ENCODE results near the gene ADA. TPM values are rescaled to one million over a fixed set of nuclear protein-coding genes. Genes with fewer than 3 reads are reported as not detected.
A peak's percentile ranks its signal among the peaks of the same experiment; 100 is the strongest.

The ADA gene
- total RNA-seq, 1 experiment from 2014 or later, result 13.0 TPM

- TF ChIP-seq EZH2 (IDR thresholded peaks at IDR 0.05; ENCODE audit: low read length, unreplicated experiment) (no peak), EZH2phosphoT487 (IDR thresholded peaks at IDR 0.05; ENCODE audit: borderline replicate concordance, low read length) (no peak), CTCF (conservative IDR thresholded peaks at IDR 0.05; ENCODE audit: low read depth, low read length) (peak; percentile 98)
- H3K79me2 ChIP-seq (ENCODE audit: low read length), result no peaks in the 10 kb centered on the region
- H3K9me3 ChIP-seq (ENCODE audit: low read length), result no peaks in the 10 kb centered on the region
- peak overlapping the region; percentile 71 for H2AFZ ChIP-seq (ENCODE audit: low read length)
- intact Hi-C loops (cut with micrococcal nuclease), result loop anchor here (1.0 to 2.0 kb wide), 6 partner anchors 37 to 393 kb away; partner anchors contain the start of gene TTPAL
- no peaks in the 10 kb centered on the region for H3K27me3 ChIP-seq (ENCODE audit: low read length)
- H3K36me3 ChIP-seq (ENCODE audit: low read depth, low read length), result no peaks in the 10 kb centered on the region; the same call in 1 of the 2 replicates
- DNase-seq (peak; percentile 94), ATAC-seq (peak; percentile 97)
- H3K9ac ChIP-seq (ENCODE audit: low read length), result peak overlapping the region; percentile 59
- CTCF ChIA-PET, result interaction anchor here (0.6 to 0.7 kb wide), 2 partner anchors 134 to 224 kb away, joined by 4 read pairs; no protein-coding TSS in a partner anchor
- TSS peak; percentile 94 for BruUV-seq (replicated peaks)
- H3K4me2 ChIP-seq (ENCODE audit: low read length), result peak overlapping the region; percentile 49
- H3F3A ChIP-seq (ENCODE audit: low read length, unreplicated experiment), result no peaks in the 10 kb centered on the region
- peak overlapping the region; percentile 65 for H3K27ac ChIP-seq (ENCODE audit: low read length)
- no peak overlapping the region for H3K4me3 ChIP-seq (ENCODE audit: low read length)
- H4K20me1 ChIP-seq (ENCODE audit: low read length), result no peaks in the 10 kb centered on the region
- peaks cover 8% of the 10 kb centered on the region for H3K4me1 ChIP-seq (ENCODE audit: insufficient read depth, low read length)
- POLR2A ChIA-PET (ENCODE audit: unreplicated experiment), result no interaction called here
- no peaks in the 10 kb centered on the region for H3K9me2 ChIP-seq (replicated peaks; ENCODE audit: low read length)
Measured at GRCh38 chr20:44609516-44610312, 41.8 kb downstream of the ADA start.

GRCh38 chr20:44609006-44609515 is 42.4 kb downstream of the ADA start:
- ChIA-PET CTCF (interaction anchor here (0.6 kb wide), 1 partner anchor 224 kb away, joined by 4 read pairs; no protein-coding TSS in a partner anchor), POLR2A (ENCODE audit: unreplicated experiment) (no interaction called here)
- ATAC-seq (peak; percentile 3; the same call in 1 of the 2 replicates), DNase-seq (no peak)
- H3K9ac ChIP-seq (ENCODE audit: low read length), result peak overlapping the region; percentile 59
- intact Hi-C loops (cut with micrococcal nuclease), result no loop called here
- BruUV-seq (replicated peaks), result no TSS peak
- H3F3A ChIP-seq (ENCODE audit: low read length, unreplicated experiment), result no peaks in the 10 kb centered on the region
- H4K20me1 ChIP-seq (ENCODE audit: low read length), result no peaks in the 10 kb centered on the region
- H3K79me2 ChIP-seq (ENCODE audit: low read length), result no peaks in the 10 kb centered on the region
- TF ChIP-seq EZH2 (IDR thresholded peaks at IDR 0.05; ENCODE audit: low read length, unreplicated experiment) (no peak), CTCF (conservative IDR thresholded peaks at IDR 0.05; ENCODE audit: low read depth, low read length) (no peak), EZH2phosphoT487 (IDR thresholded peaks at IDR 0.05; ENCODE audit: borderline replicate concordance, low read length) (no peak)
- no peaks in the 10 kb centered on the region for H3K36me3 ChIP-seq (ENCODE audit: low read depth, low read length)
- no peaks in the 10 kb centered on the region for H3K27me3 ChIP-seq (ENCODE audit: low read length)
- peak overlapping the region; percentile 65 for H3K27ac ChIP-seq (ENCODE audit: low read length)
- H3K4me2 ChIP-seq (ENCODE audit: low read length), result no peak overlapping the region
- H3K9me3 ChIP-seq (ENCODE audit: low read length), result no peaks in the 10 kb centered on the region
- 0 out of 2 replicates have a peak overlapping the region, but pooled peaks have one; percentile 71 for H2AFZ ChIP-seq (ENCODE audit: low read length)
- no peak overlapping the region for H3K4me3 ChIP-seq (ENCODE audit: low read length)
- H3K9me2 ChIP-seq (replicated peaks; ENCODE audit: low read length), result no peaks in the 10 kb centered on the region
- H3K4me1 ChIP-seq (ENCODE audit: insufficient read depth, low read length), result peaks cover 8% of the 10 kb centered on the region
